GM21447 (cell line): ENCODE data around the gene TAS2R16.

Source experiments
- ATAC-seq: cut with Tn5 transposase; IDR thresholded peaks from one replicate; pipeline ENCODE4 v1.9.1; 2021; ENCODE audit not compliant: unreplicated experiment

The TAS2R16 gene, protein sequence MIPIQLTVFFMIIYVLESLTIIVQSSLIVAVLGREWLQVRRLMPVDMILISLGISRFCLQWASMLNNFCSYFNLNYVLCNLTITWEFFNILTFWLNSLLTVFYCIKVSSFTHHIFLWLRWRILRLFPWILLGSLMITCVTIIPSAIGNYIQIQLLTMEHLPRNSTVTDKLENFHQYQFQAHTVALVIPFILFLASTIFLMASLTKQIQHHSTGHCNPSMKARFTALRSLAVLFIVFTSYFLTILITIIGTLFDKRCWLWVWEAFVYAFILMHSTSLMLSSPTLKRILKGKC

DNA sequence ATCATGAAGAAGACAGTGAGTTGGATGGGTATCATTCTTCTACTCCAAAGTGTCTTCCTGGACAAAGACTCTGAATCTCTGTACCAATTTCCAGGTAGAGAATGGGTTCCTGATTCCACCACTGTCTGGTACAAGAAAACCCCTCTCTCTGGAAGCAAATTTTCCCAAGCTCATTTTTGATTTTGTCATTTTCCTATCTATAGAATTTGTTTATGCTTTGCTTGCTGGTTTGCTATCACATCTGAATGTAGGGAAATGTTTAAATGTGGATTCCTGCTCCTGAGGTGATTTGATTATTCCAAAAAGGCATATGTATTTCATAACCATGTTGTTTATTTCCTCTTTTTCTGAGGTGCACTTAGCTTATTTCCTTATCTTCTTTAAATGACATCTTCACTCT is at the start of gene TAS2R16:
Gene TAS2R16 (minus strand): TSS at position 101 of the 400 bp plus-strand sequence. CDS start 66 bp downstream, at position 35.
- no peak for ATAC-seq

DNA sequence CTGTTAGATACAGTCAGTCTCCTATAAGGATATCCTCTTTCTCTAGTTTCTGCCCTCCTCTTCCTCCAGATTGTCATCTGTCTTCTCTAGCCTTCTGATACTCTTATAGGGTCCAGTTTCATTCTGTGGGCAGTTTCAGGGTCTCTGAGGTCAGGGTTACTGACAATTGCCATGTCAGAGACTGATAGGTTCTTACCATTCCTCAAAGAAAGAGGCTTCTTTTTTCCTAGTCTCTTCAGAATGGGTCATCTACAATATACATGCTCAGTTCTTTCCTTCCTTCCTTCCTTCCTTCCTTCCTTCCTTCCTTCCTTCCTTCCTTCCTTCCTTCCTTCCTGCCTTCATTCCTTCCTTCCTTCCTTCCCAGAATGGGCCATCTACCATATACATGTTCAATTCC is 48.1 kb upstream of the TAS2R16 start:
- no peak for ATAC-seq

DNA sequence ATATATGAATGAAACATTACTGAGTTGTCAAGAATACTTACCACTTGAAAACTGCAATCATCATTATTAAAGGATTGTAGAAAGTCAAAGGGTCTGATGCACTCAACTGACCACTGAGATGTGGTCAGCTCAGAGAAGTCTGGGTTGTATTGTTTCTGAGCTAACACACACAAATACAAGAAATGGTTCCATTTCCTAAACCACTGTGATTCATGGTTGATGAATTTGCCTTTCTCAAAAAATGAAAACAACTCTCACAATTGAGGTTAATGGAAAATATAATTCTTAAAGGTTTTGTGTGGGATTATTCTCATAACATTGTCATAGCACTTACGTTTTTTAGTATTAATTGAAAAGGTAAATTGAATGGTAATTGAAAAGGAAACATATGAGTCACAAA is 45.6 kb upstream of the TAS2R16 start:
- no peak for ATAC-seq

DNA sequence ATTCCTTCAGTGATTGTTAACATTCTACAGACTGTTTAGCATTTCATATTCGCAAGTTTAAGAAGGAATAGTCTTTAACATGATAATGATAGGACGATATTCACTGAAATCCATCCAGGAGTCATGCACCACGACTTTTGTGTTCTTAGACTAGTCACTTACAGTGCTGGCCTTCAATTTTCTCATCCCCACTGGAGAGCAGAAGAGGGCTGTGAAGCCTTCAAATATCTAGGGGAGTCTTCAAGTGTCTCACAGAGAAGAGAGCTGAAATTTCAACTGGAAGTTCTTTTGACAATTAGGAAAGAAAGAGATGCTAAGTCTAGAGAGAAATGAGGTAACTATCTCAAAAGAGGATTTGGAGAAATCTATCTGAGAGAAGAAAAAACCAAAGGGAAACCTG is 43.8 kb upstream of the TAS2R16 start:
- ATAC-seq: no peak

DNA sequence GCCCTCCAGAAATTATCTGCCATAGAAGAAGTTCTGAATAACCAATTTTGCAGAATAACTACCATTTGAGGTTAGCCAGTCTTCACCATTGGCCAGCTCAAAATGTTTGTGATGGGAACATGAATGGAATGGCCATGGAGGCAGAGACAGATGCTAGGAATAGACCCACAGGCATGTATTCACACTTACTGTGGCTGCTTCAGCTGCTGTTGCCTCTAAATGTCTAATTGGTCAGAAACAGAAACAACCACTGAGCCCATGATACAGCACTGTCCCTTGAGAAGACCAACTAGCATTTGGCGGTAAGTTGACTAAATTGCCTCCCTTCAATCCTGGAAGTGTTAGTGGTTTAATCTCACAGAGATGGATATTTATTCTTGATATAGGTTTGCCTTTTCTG is 38.6 kb upstream of the TAS2R16 start:
- no peak for ATAC-seq

DNA sequence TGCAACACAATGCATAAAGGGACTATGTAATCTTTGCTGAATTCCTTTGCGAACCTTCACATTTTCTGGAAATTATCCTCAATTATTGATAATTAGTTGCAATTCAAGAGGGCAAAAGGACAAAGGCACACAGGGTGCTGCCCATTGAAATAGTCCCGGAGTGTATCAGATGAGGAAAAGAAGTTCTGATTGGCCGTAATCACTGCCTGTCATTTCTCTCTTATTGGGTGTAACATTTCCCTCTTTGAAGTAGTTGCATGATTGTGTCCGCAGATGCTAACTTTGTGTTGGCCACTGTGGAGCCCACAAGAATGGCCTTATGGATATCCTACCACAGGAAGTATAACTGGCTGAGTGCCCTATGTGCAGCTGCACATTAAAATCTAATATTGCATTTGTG is 35.1 kb upstream of the TAS2R16 start:
- ATAC-seq: no peak

DNA sequence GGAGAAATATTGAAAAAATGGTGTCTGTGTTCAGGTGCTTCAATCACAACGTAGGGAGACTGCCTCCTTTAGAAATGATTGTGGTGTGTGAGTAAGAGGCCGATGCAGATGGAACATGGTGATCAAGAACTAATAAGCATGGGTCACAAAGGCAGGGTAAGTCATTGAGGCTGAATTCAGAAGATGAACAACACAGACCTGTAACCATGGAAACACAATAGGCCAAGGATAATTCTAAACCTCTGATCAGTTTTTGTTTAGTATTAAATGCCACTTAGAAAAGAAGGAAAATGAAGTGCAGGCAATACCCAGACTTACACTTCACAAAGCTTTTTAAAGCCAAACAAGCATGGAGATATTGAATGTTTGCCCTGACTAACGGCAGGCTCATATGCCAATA is 32.8 kb upstream of the TAS2R16 start:
- ATAC-seq: no peak

DNA sequence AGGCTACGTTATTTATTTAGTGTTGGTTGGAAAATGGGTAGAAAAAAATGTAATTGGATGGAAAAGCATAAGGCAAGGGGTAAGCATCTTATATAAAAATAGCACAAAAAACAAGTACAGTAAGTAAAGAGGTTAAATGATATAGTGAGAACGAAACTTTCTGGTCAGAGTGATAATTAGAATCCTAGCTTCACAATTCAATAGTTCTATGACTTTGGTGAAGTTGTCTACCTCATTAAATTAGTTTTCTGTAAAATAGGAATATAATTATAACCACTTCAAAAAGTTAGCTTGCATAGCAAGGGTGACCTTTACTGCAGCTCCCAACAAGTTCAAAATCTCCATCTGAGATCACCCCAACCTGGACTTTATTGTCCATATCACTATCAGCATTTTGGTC is 30.8 kb upstream of the TAS2R16 start:
- ATAC-seq: no peak

DNA sequence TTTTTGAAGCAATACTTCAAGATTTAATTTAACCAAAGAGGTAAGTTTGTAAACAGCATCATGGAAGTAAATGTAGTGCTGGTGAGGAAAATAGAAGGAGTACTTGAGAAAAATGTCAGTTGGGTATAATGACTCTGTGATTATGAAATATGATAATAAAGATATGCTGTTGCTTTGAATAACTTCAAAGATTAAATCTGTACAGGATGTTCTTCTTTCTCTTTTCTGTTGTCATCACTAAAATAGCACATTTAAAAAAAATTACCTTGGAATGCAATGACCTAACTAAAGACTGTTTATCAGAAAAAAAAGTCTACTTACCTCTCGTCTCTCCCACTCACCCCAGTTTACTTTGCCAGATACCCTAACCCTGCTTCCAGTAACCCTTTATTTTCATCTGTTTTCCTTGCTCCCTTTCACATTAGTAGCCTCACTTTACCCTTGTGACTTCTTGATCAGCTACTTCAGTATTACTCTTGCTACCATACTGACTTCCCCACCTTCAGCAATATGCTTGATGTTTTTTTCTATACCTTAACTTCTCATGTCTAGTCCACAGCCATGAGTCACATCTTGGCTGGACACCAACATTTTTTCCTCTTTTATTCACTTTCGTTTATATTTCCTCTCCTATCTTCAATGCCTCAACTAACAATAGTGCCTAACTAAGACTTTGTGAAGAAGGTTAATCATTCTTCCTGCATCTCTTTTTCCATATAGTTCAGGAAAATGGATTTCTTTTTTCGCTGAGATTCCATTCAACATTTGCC is 29.7 kb upstream of the TAS2R16 start:
- ATAC-seq: no peak

DNA sequence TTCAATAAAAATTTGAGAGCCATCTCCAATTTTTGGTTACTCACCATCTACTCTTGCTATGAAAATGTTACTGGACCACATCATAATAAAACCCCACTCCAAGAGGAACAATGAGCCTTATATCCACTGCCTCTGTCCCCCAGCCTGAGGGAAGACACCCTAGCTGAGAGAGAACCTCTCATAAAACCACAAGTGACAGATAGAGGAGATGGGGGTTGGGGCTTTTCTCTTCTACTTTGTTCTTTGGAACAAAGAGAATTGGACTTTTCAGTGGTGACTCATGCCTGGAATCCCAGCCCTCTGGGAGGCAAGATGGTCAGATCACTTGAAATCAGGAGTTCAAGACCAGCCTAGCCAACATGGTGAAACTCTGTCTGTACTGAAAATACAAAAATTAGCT is 27.6 kb upstream of the TAS2R16 start:
- ATAC-seq: no peak

DNA sequence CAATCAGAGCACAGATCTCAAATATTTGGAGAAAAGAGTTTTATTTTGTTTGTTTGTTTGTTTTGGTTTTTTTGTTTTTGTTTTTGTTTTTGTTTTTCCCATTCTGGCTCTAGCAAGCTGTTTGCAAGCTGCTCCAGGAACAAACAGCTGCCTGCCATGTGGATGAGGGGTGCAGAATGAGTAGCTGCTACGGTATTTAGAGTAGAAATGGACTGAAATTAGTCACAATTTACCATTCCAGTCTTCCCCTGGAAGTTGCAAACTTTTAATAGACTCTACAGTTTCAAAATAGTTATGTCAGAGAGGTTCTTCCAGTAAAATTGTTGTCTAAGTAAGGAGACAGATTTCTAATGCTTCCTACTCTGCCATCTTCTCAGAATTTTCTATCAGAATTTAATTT is 27.1 kb upstream of the TAS2R16 start:
- no peak for ATAC-seq

DNA sequence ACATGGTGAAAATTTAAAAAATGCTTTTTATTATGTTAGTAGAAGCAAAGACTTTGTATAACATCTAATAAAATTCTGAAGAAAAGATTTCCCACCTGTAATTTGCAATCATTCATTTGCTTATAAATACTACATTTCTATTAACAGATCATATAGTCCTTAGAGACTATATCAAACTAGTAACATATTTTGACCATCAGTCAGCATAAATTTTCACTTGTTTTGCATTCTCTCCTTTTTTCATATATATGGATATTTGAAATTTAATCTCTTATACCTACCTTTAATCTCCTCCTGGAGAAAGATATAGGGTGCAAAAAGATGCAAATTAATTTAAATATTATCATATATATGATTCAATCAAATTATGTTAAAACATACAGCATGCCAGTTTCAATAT is 16.9 kb upstream of the TAS2R16 start:
- ATAC-seq: no peak

DNA sequence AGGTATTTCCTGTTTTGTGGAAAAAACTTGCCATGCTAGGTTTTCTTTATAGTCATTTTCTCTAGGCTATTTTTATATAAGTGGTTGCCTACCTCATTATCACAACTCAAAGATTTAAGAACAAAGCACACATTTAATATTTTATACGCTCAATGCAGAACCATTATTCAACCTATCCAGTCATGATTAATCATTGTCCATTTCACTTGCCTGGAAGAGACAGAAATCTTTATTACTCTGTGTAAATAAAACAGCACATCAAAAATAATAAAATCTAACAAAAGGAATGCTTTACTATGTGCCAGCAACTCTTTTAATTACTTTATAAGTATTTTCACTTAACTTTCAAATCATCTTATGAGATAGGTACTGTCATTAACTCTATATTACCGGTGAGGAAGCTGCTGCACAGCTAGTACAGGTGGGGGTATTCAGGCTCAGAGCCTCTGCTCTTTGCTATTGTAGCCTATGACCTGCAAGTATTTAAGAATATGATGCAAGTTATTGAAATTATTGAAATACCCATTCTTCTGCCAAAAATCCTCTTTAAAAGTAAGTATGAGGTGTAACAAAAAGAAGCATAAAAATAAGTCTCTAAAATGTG is 16.4 kb upstream of the TAS2R16 start:
- ATAC-seq: no peak

DNA sequence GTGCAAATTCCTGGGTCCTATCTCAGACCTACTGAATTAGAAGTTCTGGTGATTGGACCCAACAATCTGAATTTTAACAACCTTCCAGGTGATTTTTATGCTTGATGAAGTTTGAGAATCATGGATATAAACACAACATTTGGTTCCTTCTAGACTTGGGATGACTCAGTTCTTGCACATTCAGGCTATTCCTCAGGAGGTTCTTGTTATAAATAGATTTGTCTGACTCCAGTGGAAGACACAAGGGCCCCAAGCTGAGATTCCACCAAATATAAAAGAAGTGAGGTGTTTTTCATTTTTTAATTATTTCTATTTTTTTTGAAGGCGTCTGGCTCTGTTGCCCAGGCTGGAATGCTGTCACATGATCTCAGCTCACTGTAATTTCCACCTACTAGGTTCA is 9.4 kb upstream of the TAS2R16 start:
- ATAC-seq: no peak

DNA sequence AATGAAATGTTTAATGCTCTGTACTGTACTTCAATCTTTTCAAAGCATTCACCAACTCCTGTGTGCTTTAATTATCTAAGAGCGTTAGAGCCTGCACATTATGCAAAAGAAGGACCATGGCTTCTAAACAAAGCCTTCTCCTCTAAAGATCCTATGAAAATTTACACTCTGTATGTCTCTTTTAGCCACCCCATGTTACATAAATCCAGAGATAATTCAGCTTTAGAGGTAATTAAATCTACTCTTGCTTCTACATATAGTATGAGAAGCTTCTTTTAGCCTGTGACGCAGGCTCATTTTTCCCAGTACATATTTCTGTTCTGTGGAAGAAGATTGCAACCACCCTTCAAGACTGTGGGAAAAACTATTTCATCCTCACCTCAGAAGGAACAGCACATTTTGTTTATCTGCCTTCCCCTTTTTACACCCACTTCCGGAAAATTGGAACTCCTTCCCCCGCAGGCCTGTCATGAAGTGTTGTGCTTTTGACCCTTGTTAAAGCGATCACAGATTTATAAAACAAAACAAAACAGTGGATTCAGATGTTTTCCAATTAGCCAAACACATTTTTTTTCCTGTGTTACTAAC is 8.1 kb upstream of the TAS2R16 start:
- ATAC-seq: no peak

DNA sequence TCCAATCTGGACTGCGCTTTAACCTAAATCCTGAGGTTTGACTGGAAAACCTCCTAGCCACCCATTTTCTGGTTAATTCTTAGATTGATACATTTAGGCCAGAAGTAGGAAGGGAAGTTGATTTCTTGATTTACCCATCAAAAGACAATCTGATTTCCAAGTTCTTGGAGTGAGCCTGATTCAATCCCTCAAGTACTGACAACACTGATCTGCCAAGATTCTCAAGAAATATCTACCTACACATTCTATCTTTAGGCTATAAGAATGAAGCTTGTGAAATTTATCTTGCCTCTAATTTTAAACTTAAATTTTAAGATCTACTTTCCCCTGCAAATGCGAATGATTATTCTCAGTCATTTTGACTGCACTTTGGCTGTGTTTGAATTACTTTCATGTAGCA is 5.9 kb downstream of the TAS2R16 start:
- ATAC-seq: no peak

DNA sequence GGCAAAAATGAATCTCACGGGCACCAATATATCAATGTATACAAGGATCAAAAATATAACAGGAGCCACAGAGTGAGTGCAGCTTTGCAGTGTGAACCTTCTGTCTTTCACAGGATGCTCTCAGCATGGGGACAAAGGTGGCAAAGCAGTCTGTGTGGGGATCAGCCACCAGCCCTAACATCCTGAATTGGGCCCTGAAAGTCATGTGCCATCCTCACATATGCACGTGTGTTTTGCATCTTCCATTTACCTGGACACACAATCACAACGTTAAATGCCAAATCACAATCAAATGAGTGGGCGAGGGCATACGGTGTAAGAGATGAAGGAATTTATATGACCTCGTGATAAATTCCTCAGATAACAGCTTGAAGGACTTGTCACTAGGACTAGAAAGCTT is 6.5 kb downstream of the TAS2R16 start:
- no peak for ATAC-seq

DNA sequence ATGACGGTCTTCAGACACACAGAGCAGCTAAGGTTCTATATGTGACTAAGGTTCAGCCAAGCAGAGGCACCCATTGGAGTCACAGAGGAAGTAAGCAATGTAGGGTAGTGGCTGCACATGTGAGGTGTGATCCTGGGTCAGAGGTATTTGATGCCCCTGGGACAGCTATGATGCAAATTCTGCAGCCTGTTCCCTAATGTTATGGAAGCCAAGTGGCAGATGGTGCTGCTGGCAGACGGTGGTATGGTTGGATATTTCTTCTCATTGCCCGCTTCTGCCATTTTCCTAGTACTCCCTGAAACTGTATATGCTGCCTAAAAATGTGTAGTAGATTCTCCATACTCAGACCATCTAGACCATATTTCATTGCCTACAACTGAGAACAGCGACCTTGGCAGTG is 7.2 kb downstream of the TAS2R16 start:
- ATAC-seq: no peak

DNA sequence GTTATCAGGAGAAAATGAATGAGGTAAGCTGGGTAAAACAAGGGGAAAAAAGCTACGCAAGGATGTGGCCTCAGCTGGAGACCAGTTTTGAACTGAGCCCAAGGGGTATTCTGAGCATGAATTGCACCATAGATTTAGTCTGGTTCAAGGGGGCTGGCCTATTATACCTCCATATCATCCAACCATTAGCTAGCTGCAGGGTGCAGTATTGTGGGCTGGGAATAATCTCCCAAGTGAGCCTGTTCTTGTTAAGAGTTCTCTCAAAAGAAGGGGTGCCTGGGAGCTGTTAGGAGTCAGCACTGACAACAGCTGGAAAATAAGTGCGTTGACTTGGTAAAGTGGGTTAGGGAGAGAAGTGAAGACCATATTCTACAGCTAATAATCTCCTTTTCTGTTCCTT is 8.0 kb downstream of the TAS2R16 start:
- no peak for ATAC-seq

DNA sequence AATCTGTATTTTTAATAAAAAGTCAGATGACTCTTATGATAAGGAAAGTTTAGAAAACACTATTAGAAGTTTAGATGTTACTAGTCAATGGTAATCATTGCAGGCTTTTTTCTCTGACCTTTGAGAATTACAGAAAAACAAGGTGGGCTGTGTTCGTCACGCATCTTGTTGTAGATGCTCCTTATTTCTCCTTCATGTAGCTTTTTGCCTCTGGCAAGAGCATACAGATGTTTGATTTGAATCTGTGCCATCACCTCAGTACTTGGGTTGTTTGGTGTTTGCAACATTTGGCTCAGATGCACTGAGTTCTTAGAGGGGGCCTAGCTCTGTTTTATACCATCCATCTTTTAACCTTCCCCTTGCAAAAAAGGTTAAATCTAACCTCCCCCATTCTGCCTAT is 11.5 kb downstream of the TAS2R16 start:
- no peak for ATAC-seq

DNA sequence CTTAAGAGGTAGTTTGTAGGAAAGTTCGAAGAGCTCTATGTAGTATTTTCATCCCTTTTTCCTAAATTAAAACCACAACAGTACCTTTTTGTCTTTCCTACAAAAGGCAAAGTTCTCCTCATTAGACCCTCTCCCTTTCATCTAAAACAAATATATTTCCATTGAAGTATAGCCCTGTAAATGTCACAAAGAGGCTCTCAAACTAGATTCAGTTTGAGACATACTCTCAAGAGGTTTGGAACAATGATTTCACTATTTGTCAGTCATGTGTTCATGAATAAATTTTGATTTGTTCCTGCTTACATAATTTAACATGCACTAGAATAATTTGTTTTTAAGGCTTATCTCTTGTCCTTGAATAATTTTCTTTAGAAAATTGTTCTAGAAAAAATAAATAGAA is 12.2 kb downstream of the TAS2R16 start:
- no peak for ATAC-seq

DNA sequence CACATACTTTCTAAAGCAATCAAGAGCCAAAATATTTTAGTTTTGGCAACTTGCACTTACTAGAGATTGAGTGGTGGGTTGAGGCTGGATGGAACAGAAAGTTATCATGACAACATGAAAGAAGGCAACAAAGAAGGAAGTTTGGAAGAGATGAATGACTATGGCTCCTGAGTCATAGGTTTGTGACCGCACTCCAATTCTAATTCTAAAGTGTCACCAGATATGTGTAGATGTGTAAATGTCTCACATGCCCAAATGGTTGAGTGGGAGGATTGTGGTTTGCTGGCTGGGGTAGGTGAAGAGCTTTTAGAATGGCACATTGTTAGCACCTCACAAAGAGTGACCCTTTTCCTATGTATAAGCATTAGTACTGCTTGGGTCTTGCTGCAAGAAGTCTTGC is 20.2 kb downstream of the TAS2R16 start:
- no peak for ATAC-seq
